C4-2B (cell line): ENCODE measurements around the gene PHRF1.

Experiments
- ZFX ChIP-seq: fragments of 450-650 bp; IDR thresholded peaks from 2 replicates; pipeline ENCODE4 v1.6.1; 2017
- TF ChIP-seq, protein P1 (sequence below): fragments of 450-650 bp; conservative IDR thresholded peaks from 2 replicates; pipeline ENCODE4 v1.5.1; 2017; ENCODE audit warnings: mild to moderate bottlenecking

DNA sequence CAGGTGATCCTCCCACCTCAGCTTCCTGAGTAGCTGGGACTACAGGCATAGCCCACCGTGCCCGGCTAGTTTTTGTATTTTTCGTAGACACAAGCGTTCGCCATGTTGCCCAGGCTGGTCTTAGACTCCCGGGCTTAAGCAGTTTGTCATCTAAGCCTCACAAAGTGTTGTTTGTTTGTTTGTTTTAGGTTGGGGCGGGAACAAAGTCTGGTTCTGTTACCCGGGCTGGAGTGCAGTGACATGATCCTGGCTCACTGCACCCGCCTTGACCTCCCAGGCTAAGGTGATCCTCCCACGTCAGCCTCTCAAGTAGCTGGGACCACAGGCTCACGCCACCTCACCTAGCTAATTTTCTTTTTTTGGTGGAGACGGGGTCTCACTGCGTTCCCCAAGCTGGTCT, 26.9 kb downstream of the PHRF1 start:
- TF ChIP-seq, protein P1, sequence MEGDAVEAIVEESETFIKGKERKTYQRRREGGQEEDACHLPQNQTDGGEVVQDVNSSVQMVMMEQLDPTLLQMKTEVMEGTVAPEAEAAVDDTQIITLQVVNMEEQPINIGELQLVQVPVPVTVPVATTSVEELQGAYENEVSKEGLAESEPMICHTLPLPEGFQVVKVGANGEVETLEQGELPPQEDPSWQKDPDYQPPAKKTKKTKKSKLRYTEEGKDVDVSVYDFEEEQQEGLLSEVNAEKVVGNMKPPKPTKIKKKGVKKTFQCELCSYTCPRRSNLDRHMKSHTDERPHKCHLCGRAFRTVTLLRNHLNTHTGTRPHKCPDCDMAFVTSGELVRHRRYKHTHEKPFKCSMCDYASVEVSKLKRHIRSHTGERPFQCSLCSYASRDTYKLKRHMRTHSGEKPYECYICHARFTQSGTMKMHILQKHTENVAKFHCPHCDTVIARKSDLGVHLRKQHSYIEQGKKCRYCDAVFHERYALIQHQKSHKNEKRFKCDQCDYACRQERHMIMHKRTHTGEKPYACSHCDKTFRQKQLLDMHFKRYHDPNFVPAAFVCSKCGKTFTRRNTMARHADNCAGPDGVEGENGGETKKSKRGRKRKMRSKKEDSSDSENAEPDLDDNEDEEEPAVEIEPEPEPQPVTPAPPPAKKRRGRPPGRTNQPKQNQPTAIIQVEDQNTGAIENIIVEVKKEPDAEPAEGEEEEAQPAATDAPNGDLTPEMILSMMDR, result no peak
- no peak for TF ChIP-seq ZFX
